Gastroesophageal sphincter (tissue), 4 donors: ENCODE measurements around the gene TCP1. TPM values are rescaled to one million over a fixed set of nuclear protein-coding genes. Genes with fewer than 3 reads are reported as not detected.

ENCODE experiments used
- ATAC-seq: fragments of 150-250 bp; one replicate; pipeline ENCODE4 v1.9.1; 2016; ENCODE audit warnings: mild to moderate bottlenecking, moderate library complexity
- H3K27ac ChIP-seq, 4 donors: fragments of 200-600 bp; sonication (generic) in 3 of 4; 1 replicate in 3 of 4; 2 replicates in 1 of 4; pipeline ENCODE4 v1.5.1; 2016 to 2019
- H3K27me3 ChIP-seq: fragments of 200-600 bp; sonication (generic); one replicate; pipeline ENCODE4 v1.5.1; 2019
- H3K36me3 ChIP-seq, 2 donors: fragments of 200-600 bp; sonication (generic); one replicate each; pipeline ENCODE4 v1.5.1; 2019; ENCODE audit warnings: control low read depth in 1 of 2
- H3K4me1 ChIP-seq, 3 donors: fragments of 200-600 bp; sonication (generic); 1 replicate in 2 of 3; 2 replicates in 1 of 3; pipeline ENCODE4 v1.5.1; 2016 to 2019; ENCODE audit warnings: control low read depth in 2 of 3
- H3K4me3 ChIP-seq, 2 donors: fragments of 200-600 bp; sonication (generic); one replicate each; pipeline ENCODE4 v1.5.1; 2019; ENCODE audit warnings: mild to moderate bottlenecking in 1 of 2, moderate library complexity in 1 of 2
- H3K9me3 ChIP-seq, 3 donors: fragments of 200-600 bp; sonication (generic); one replicate each; pipeline ENCODE4 v1.5.1; 2017 to 2019; ENCODE audit warnings: control low read depth in 2 of 3
- CTCF ChIP-seq, 4 experiments: fragments of 200-600 bp in 2 of 4; fragments of 450-650 bp in 2 of 4; sonication (generic) in 1 of 4; IDR thresholded peaks; one replicate each; pipeline ENCODE4 v1.5.1; 2017 to 2019; ENCODE audit warnings: antibody characterized with exemption in 4 of 4, mild to moderate bottlenecking in 2 of 4, moderate library complexity in 2 of 4
- EP300 ChIP-seq: sonication (generic); formaldehyde crosslinking; IDR thresholded peaks from one replicate; pipeline ENCODE4 v1.6.1; 2017; ENCODE audit warnings: antibody characterized with exemption, mild to moderate bottlenecking
- POLR2A ChIP-seq, 2 donors: fragments of 450-650 bp; IDR thresholded peaks; one replicate each; pipeline ENCODE4 v1.6.1; 2017; ENCODE audit warnings: antibody characterized with exemption in 2 of 2, mild to moderate bottlenecking in 2 of 2, moderate library complexity in 1 of 2
- POLR2AphosphoS5 ChIP-seq: sonication (generic); formaldehyde crosslinking; IDR thresholded peaks from one replicate; pipeline ENCODE4 v1.6.1; 2017; ENCODE audit warnings: antibody characterized with exemption
- WGBS, 2 donors: methylation state at CpG; one replicate each; pipeline ENCODE4 v1.1.5; 2018; ENCODE audit warnings: low coverage in 1 of 2; 5-methylcytosine and 5-hydroxymethylcytosine counted together
- total RNA-seq, 4 donors: library from RNA; depleted of rRNA; stranded (reverse); fragments of >200 nt; gene quantifications; one replicate each; pipeline ENCODE4 v1.1.0, GENCODE V29; 2016

TCP1 gene
- total RNA-seq, 4 donors from 2014 or later, result 129 to 147 (median 138) TPM

GRCh38 chr6:159761873-159762680 lies 27.3 kb downstream of the TCP1 start, which contains the start of gene ACAT2:
Gene ACAT2, plus strand, starts transcription at chr6:159762045. Its CDS starts 43 bp downstream, at chr6:159762088.
- H3K36me3 ChIP-seq, result peaks cover 0 to 36% of the 10 kb centered on the region in 2 donors
- H3K9me3 ChIP-seq, result no peaks in the 10 kb centered on the region
- TF ChIP-seq POLR2AphosphoS5 (peak; percentile 65), CTCF (IDR thresholded peaks at IDR 0.05) (peak in 2 of 4 experiments; percentile 30 to 47), POLR2A (IDR thresholded peaks at IDR 0.05) (peak; percentile 39 to 48), EP300 (no peak)
- no peaks in the 10 kb centered on the region for H3K27me3 ChIP-seq
- ATAC-seq, result peak; percentile 99
- H3K27ac ChIP-seq, result peak within 1 kb of the TSS; percentile 95 to 100 (median 98)
- 0% methylated on average over 1 of the region's 76 CpGs; no CpG with 5 or more reads in 1 of the 2 donors for WGBS, 2 donors
- H3K4me1 ChIP-seq, result peaks cover 0 to 28% (median 11%) of the 10 kb centered on the region in 3 donors
- H3K4me3 ChIP-seq, result peak within 1 kb of the TSS; percentile 76 to 95

- peaks cover 0 to 40% of the 10 kb centered on the region in 2 donors for H3K36me3 ChIP-seq
- TF ChIP-seq CTCF (IDR thresholded peaks at IDR 0.05) (no peak), POLR2AphosphoS5 (no peak), EP300 (no peak), POLR2A (IDR thresholded peaks at IDR 0.05) (no peak)
- 6 to 14% methylated on average over 2 to 25 of the region's 45 CpGs for WGBS, 2 donors
- peak overlapping the region; percentile 95 to 100 (median 98) for H3K27ac ChIP-seq
- no peaks in the 10 kb centered on the region for H3K27me3 ChIP-seq
- H3K4me1 ChIP-seq, result peaks cover 0 to 28% (median 11%) of the 10 kb centered on the region in 3 donors
- peak overlapping the region; percentile 76 to 95 for H3K4me3 ChIP-seq
- no peaks in the 10 kb centered on the region for H3K9me3 ChIP-seq
- ATAC-seq, result no peak
These were observed 28.1 kb downstream of the TCP1 start for GRCh38 chr6:159761129-159761872.

- H3K27me3 ChIP-seq, result no peaks in the 10 kb centered on the region
- peaks cover 0 to 46% of the 10 kb centered on the region in 2 donors for H3K36me3 ChIP-seq
- H3K4me1 ChIP-seq, result peaks cover 0 to 28% (median 11%) of the 10 kb centered on the region in 3 donors
- TF ChIP-seq EP300 (no peak), POLR2A (IDR thresholded peaks at IDR 0.05) (no peak), POLR2AphosphoS5 (no peak), CTCF (IDR thresholded peaks at IDR 0.05) (no peak)
- no peak for ATAC-seq
- H3K9me3 ChIP-seq, result no peaks in the 10 kb centered on the region
- H3K4me3 ChIP-seq, result peak overlapping the region in 1 of 2 donors; percentile 95
- peak overlapping the region in 3 of 4 donors; percentile 96 to 100 (median 100) for H3K27ac ChIP-seq
- 43 to 50% methylated on average over 3 of the region's 3 CpGs for WGBS, 2 donors
These were observed 28.8 kb downstream of the TCP1 start for GRCh38 chr6:159760602-159761057.

GRCh38 chr6:159759645-159760044 lies 29.8 kb downstream of the TCP1 start:
- Histone ChIP-seq H3K4me1 (peaks cover 0 to 32% (median 11%) of the 10 kb centered on the region in 3 donors), H3K27ac (peak overlapping the region in 1 of 4 donors; percentile 100), H3K36me3 (peaks cover 0 to 49% of the 10 kb centered on the region in 2 donors), H3K27me3 (no peaks in the 10 kb centered on the region), H3K9me3 (no peaks in the 10 kb centered on the region), H3K4me3 (no peak overlapping the region)
- no peak for ATAC-seq
- TF ChIP-seq EP300, result no peak
- TF ChIP-seq POLR2AphosphoS5, result no peak
- no peak for TF ChIP-seq CTCF (IDR thresholded peaks at IDR 0.05)
- no peak for TF ChIP-seq POLR2A (IDR thresholded peaks at IDR 0.05)
- 33 to 67% methylated on average over 2 of the region's 2 CpGs for WGBS, 2 donors
